IMR-90 (cell line): Measurements from ENCODE around the gene APOA4. TPM values are rescaled to one million over a fixed set of nuclear protein-coding genes. Genes with fewer than 3 reads are reported as not detected.

ENCODE experiments used
- ATAC-seq: fragments of 200-7000 bp; cut with Tn5 transposase; 2 replicates; pipeline ENCODE4 v1.9.1; 2020; ENCODE audit warnings: low read depth, mild to moderate bottlenecking, moderate library complexity
- BruUV-seq: library from RNA; stranded (reverse); fragments of 400-500 nt; replicated peaks from 2 replicates; lab custom pipeline; 2021; lab: Mats Ljungman, UMichigan
- CTCF ChIA-PET: fragments of 300-600 bp; formaldehyde crosslinking; extraction: SDS; loops from one replicate; lab custom pipeline; 2021; ENCODE audit warnings: antibody characterized with exemption; lab: Yijun Ruan, JAX
- POLR2A ChIA-PET: fragments of 300-600 bp; sonication (Branson Sonifier 250); formaldehyde crosslinking; loops from one replicate; lab custom pipeline; 2022; ENCODE audit warnings: antibody characterized with exemption; ENCODE audit not compliant: unreplicated experiment; lab: Charles Lee
- DNase-seq: peaks from one replicate; pipeline ENCODE4 v3.0.0; 2013
- H2AFZ ChIP-seq: replicated peaks from 2 replicates; pipeline ENCODE3; 2013; ENCODE audit warnings: low read length, mild to moderate bottlenecking; ENCODE audit not compliant: poor library complexity
- H2AK5ac ChIP-seq: 2 replicates; pipeline ENCODE4 v1.6.1; 2013; ENCODE audit warnings: low read depth, low read length, inconsistent platforms
- H2AK9ac ChIP-seq: replicated peaks from 2 replicates; pipeline ENCODE3; 2013; ENCODE audit warnings: mild to moderate bottlenecking, low read depth, low read length, moderate library complexity; ENCODE audit not compliant: poor library complexity
- H2BK120ac ChIP-seq: 2 replicates; pipeline ENCODE4 v1.6.1; 2013; ENCODE audit warnings: low read depth, low read length, inconsistent platforms
- H2BK15ac ChIP-seq: 3 replicates; pipeline ENCODE4 v1.6.1; 2013; ENCODE audit warnings: low read depth, low read length, inconsistent platforms
- H2BK20ac ChIP-seq: 2 replicates; pipeline ENCODE4 v1.6.1; 2013; ENCODE audit warnings: low read depth, mild to moderate bottlenecking, inconsistent platforms, low read length, moderate library complexity
- H2BK5ac ChIP-seq: 2 replicates; pipeline ENCODE4 v1.6.1; 2013; ENCODE audit warnings: mild to moderate bottlenecking, low read depth, low read length, inconsistent platforms; ENCODE audit not compliant: poor library complexity, severe bottlenecking
- H3K14ac ChIP-seq: replicated peaks from 2 replicates; pipeline ENCODE4 v1.6.1; 2013; ENCODE audit warnings: low read depth, low read length, inconsistent platforms
- H3K18ac ChIP-seq: 2 replicates; pipeline ENCODE4 v1.6.1; 2013; ENCODE audit warnings: low read depth, low read length, control low read depth
- H3K23ac ChIP-seq: 2 replicates; pipeline ENCODE4 v1.6.1; 2013; ENCODE audit warnings: low read depth, low read length, inconsistent platforms
- H3K27ac ChIP-seq: 2 replicates; pipeline ENCODE4 v1.5.1; 2013; ENCODE audit warnings: mild to moderate bottlenecking, control low read depth, low read length; ENCODE audit not compliant: insufficient read depth
- H3K27me3 ChIP-seq: 2 replicates; pipeline ENCODE4 v1.6.1; 2013; ENCODE audit warnings: low read length; ENCODE audit not compliant: control insufficient read depth, insufficient read depth
- H3K36me3 ChIP-seq: 2 replicates; pipeline ENCODE4 v1.6.1; 2013; ENCODE audit warnings: low read length, mixed read lengths; ENCODE audit not compliant: control insufficient read depth, insufficient read depth
- H3K4ac ChIP-seq: 2 replicates; pipeline ENCODE4 v1.6.1; 2013; ENCODE audit warnings: low read depth, low read length, inconsistent platforms
- H3K4me1 ChIP-seq: 2 replicates; pipeline ENCODE4 v1.6.1; 2013; ENCODE audit warnings: low read length, mixed read lengths; ENCODE audit not compliant: control insufficient read depth, insufficient read depth
- H3K4me2 ChIP-seq: 2 replicates; pipeline ENCODE4 v1.6.1; 2013; ENCODE audit warnings: low read depth, mild to moderate bottlenecking, control low read depth, low read length, moderate library complexity
- H3K4me3 ChIP-seq: 2 replicates; pipeline ENCODE4 v1.5.1; 2013; ENCODE audit warnings: low read depth, mild to moderate bottlenecking, control low read depth, low read length, moderate library complexity; ENCODE audit not compliant: insufficient read depth
- H3K56ac ChIP-seq: 2 replicates; pipeline ENCODE4 v1.6.1; 2013; ENCODE audit warnings: low read length, inconsistent platforms; ENCODE audit not compliant: insufficient read depth; ENCODE audit errors: extremely low read depth
- H3K79me1 ChIP-seq, 2 experiments: 2 replicates each; pipeline ENCODE4 v1.6.1; 2013; ENCODE audit warnings: low read length in 2 of 2, inconsistent platforms in 1 of 2, low read depth in 1 of 2
- H3K9ac ChIP-seq: 2 replicates; pipeline ENCODE4 v1.6.1; 2013; ENCODE audit warnings: low read depth, low read length, control low read depth
- H3K9me1 ChIP-seq: 2 replicates; pipeline ENCODE4 v1.6.1; 2013; ENCODE audit warnings: low read length, inconsistent platforms; ENCODE audit not compliant: insufficient read depth
- H3K9me3 ChIP-seq: 2 replicates; pipeline ENCODE4 v1.6.1; 2013; ENCODE audit warnings: low read length; ENCODE audit not compliant: control insufficient read depth, insufficient read depth
- H4K20me1 ChIP-seq: 2 replicates; pipeline ENCODE4 v1.6.1; 2013; ENCODE audit warnings: low read length, inconsistent platforms; ENCODE audit not compliant: insufficient read depth
- H4K5ac ChIP-seq: 2 replicates; pipeline ENCODE4 v1.6.1; 2013; ENCODE audit warnings: mild to moderate bottlenecking, low read depth, low read length, control low read depth
- H4K8ac ChIP-seq, 2 experiments: 2 replicates each; pipeline ENCODE4 v1.6.1; 2013; ENCODE audit warnings: low read depth in 2 of 2, low read length in 2 of 2, control low read depth in 1 of 2, inconsistent platforms in 1 of 2
- H4K91ac ChIP-seq: 2 replicates; pipeline ENCODE4 v1.6.1; 2013; ENCODE audit warnings: low read depth, low read length, inconsistent platforms; ENCODE audit not compliant: insufficient read depth
- BHLHE40 ChIP-seq: fragments of 150-350 bp; IDR thresholded peaks from 2 replicates; pipeline ENCODE4 v1.6.1; 2016; ENCODE audit warnings: mild to moderate bottlenecking, low read depth, low read length
- MAZ ChIP-seq: IDR thresholded peaks from 2 replicates; pipeline ENCODE4 v1.6.1; 2012; ENCODE audit warnings: low read depth, mild to moderate bottlenecking, low read length, improper control_type of control experiment, moderate library complexity, borderline replicate concordance
- POLR2A ChIP-seq: IDR thresholded peaks from 2 replicates; pipeline ENCODE4 v1.6.1; 2012; ENCODE audit warnings: mild to moderate bottlenecking, low read depth, low read length
- SMC3 ChIP-seq: fragments of 150-350 bp; IDR thresholded peaks from 2 replicates; pipeline ENCODE4 v1.6.1; 2016; ENCODE audit warnings: low read depth, mild to moderate bottlenecking, antibody characterized with exemption, low read length, moderate library complexity
- WGBS, 2 experiments: methylation state at CpG; one replicate each; pipeline versions ENCODE4 v1.1.5 to v1.1.7; 2013; ENCODE audit warnings: missing lambda C conversion rate in 2 of 2; ENCODE audit not compliant: insufficient read length in 1 of 2; ENCODE audit errors: extremely low coverage in 2 of 2; 5-methylcytosine and 5-hydroxymethylcytosine counted together
- dilution Hi-C: fragments of 300-500 bp; cut with HindIII; formaldehyde crosslinking; loops from one replicate; pipeline ENCODE4 v1.14.3; 2018; ENCODE audit warnings: low sequenced_read_pairs; ENCODE audit not compliant: unreplicated experiment
- in situ Hi-C: fragments of 300-500 bp; cut with MboI; formaldehyde crosslinking; loops from 3 replicates; pipeline ENCODE4 v1.14.3; 2019; ENCODE audit warnings: low sequenced_read_pairs, inconsistent platforms, mixed read lengths
- intact Hi-C: fragments of 100-400 bp; cut with micrococcal nuclease; formaldehyde crosslinking; loops from 2 replicates; pipeline ENCODE4 v1.10.0; 2022
- polyA plus RNA-seq, 3 experiments: library from polyadenylated mRNA; depleted of rRNA; stranded (reverse); fragments of >200 nt; gene quantifications; 2 replicates each; pipeline ENCODE4 v1.2.3, GENCODE V29; 2012; ENCODE audit warnings: low replicate concordance in 1 of 3
- total RNA-seq: library from RNA; depleted of rRNA; stranded (reverse); fragments of >200 nt; gene quantifications from 2 replicates; pipeline ENCODE4 v1.2.3, GENCODE V29; 2012

The APOA4 gene
- total and polyA plus RNA-seq, 2 of the 4 experiments (the other 2 are of a cell fraction) = not detected

DNA sequence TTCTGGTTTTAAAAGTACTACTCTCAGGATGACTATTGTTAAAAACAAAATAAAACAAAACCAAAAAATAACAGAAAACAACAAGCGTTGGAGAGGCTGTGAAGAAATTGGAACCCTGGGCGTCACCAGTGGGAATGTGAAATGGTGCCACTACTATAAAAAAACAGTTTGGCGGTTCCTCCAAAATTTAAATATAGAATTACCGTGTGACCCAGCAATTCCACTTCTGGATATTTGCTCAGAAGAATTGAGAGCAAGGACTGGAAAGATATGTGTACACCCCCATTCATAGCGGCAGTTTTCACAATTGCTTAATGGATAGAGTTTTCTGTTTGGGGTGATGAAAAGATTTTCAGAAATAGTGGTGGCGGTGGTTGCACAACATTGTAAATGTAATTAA, 8.6 kb downstream of the APOA4 start:
- in situ Hi-C loops (no loop called here), intact Hi-C loops (no loop called here), dilution Hi-C loops (no loop called here)
- Histone ChIP-seq H3K9me3 (peaks cover 3% of the 10 kb centered on the region), H3K27me3 (peaks cover 7% of the 10 kb centered on the region; the same call in 1 of the 2 replicates), H4K5ac (no peak overlapping the region), H3K4ac (no peak overlapping the region), H3K14ac (no peak overlapping the region), H3K36me3 (no peaks in the 10 kb centered on the region), H2AK9ac (no peak overlapping the region), H3K9me1 (no peaks in the 10 kb centered on the region), H2AK5ac (no peak overlapping the region), H3K4me2 (no peak overlapping the region), H2BK20ac (no peak overlapping the region), H2BK5ac (no peak overlapping the region), H3K23ac (no peak overlapping the region), H2AFZ (no peak overlapping the region), H4K20me1 (no peaks in the 10 kb centered on the region), H3K4me1 (peaks cover 3% of the 10 kb centered on the region; the same call in 1 of the 2 replicates), H3K18ac (no peak overlapping the region), H3K27ac (no peak overlapping the region), H3K9ac (no peak overlapping the region), H3K4me3 (no peak overlapping the region), H2BK15ac (no peak overlapping the region), H3K56ac (no peak overlapping the region), H4K8ac (no peak overlapping the region), H4K91ac (no peak overlapping the region), H2BK120ac (no peak overlapping the region), H3K79me1 (no peaks in the 10 kb centered on the region)
- BruUV-seq = no TSS peak
- WGBS, 2 experiments = no CpG with 5 or more reads among the region's 6 CpGs
- CTCF ChIA-PET = no interaction called here
- POLR2A ChIA-PET = no interaction called here
- TF ChIP-seq BHLHE40 = no peak
- TF ChIP-seq MAZ = no peak
- no peak for TF ChIP-seq POLR2A
- TF ChIP-seq SMC3 = no peak
- ATAC-seq (no peak), DNase-seq (no peak)
